ENCODE data around the gene DIAPH2.

DNA sequence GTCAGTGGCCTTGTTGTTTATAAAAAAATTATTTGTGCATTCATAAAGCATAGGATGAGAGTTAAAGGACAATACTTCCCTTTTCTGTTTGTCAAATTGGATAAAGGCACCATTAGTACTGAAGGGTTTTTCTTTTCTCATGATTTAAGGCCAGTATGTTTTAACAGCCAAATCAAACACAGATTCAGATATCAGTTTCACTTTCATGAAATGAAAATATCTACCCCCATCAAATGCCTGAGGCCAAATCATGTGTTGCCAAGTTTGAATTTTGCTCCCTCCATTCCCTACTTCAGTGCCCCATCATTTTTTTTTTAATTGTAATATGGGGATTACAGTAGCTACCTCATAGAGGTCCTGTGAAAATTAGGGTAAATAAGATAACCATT, 944.9 kb downstream of the DIAPH2 start:
- TF ChIP-seq EZH2 (IDR thresholded peaks at IDR 0.05; ENCODE audit: low read length, missing control alignments) = no peak
- TF ChIP-seq, protein P1, sequence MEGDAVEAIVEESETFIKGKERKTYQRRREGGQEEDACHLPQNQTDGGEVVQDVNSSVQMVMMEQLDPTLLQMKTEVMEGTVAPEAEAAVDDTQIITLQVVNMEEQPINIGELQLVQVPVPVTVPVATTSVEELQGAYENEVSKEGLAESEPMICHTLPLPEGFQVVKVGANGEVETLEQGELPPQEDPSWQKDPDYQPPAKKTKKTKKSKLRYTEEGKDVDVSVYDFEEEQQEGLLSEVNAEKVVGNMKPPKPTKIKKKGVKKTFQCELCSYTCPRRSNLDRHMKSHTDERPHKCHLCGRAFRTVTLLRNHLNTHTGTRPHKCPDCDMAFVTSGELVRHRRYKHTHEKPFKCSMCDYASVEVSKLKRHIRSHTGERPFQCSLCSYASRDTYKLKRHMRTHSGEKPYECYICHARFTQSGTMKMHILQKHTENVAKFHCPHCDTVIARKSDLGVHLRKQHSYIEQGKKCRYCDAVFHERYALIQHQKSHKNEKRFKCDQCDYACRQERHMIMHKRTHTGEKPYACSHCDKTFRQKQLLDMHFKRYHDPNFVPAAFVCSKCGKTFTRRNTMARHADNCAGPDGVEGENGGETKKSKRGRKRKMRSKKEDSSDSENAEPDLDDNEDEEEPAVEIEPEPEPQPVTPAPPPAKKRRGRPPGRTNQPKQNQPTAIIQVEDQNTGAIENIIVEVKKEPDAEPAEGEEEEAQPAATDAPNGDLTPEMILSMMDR (conservative IDR thresholded peaks at IDR 0.05 in 1 of 2, IDR thresholded peaks at IDR 0.05 in 1 of 2; ENCODE audit: low read depth in 1 of 2, low read length in 2 of 2) = no peak

Measured in fibroblast of lung (primary cell).